GM12865 (cell line): Measurements from ENCODE around the gene GPR68.

Experiments
- DNase-seq: peaks from one replicate; pipeline ENCODE4 v3.0.0; 2010; ENCODE audit warnings: low read depth
- H3K4me3 ChIP-seq: 2 replicates; pipeline ENCODE4 v1.5.1; 2011; ENCODE audit warnings: mild to moderate bottlenecking, low read depth, low read length, control low read depth
- TF ChIP-seq, protein P1 (sequence below): IDR thresholded peaks from 2 replicates; pipeline ENCODE4 v1.5.1; 2011; ENCODE audit warnings: low read length, control low read depth, low read depth, inconsistent platforms; ENCODE audit not compliant: insufficient read depth; ENCODE audit errors: missing control alignments

GPR68 gene

GRCh38 chr14:91255026-91255695 is 10.7 kb upstream of the GPR68 start:
- TF ChIP-seq, protein P1, sequence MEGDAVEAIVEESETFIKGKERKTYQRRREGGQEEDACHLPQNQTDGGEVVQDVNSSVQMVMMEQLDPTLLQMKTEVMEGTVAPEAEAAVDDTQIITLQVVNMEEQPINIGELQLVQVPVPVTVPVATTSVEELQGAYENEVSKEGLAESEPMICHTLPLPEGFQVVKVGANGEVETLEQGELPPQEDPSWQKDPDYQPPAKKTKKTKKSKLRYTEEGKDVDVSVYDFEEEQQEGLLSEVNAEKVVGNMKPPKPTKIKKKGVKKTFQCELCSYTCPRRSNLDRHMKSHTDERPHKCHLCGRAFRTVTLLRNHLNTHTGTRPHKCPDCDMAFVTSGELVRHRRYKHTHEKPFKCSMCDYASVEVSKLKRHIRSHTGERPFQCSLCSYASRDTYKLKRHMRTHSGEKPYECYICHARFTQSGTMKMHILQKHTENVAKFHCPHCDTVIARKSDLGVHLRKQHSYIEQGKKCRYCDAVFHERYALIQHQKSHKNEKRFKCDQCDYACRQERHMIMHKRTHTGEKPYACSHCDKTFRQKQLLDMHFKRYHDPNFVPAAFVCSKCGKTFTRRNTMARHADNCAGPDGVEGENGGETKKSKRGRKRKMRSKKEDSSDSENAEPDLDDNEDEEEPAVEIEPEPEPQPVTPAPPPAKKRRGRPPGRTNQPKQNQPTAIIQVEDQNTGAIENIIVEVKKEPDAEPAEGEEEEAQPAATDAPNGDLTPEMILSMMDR = no peak
- DNase-seq = no peak
- H3K4me3 ChIP-seq = no peak overlapping the region

DNA sequence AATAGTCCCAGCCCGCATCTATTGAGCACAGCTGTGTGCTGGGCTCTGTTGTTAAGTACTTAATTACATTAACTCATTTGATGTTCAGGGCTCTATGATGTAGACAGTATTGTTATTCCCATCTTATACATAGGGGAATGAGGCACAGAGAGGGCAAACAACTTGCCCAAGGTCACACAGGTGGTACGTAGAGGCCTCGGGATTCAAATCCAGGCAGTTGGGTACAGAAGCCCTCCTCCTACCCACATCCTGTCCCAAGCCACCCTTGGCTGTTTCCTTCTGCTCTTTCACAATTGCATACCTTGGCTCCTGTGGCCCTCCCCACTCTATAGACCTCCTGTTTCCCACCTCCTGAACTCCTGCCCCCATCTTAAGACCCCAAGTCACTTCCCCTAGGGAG is 10.0 kb upstream of the GPR68 start:
- DNase-seq = no peak
- TF ChIP-seq, protein P1 = no peak
- no peak overlapping the region for H3K4me3 ChIP-seq

DNA sequence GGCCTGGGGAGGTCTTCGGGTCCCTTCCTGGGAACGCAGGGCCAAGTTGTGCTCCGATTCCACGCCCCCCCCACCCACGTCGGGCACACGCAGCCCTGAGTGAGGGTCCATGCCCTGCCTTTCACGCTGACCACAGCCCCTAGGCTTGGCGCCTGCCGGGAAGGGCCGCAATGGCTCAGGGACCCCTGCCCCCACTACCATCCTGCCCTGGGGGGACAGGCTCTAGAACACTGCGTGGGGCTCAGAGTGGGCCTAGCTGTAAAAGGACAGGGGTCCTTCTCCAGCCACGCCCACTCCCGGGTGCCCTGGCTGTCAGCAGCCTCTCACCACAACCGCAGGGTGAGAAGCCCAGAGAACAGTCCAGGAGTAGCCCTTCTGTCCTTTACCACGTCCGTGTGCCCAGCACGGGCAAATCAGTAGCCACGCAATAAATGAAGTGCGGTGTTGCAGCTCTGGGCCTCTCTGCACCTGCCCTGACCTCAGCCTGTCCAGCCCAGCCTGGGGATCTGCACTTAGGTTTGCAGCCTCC is 9.4 kb upstream of the GPR68 start:
- TF ChIP-seq, protein P1 = no peak
- peak overlapping the region; percentile 47 for H3K4me3 ChIP-seq
- DNase-seq = no peak

GRCh38 chr14:91252871-91253794 is 8.6 kb upstream of the GPR68 start:
- TF ChIP-seq, protein P1 = no peak
- peak; percentile 34 for DNase-seq
- H3K4me3 ChIP-seq = peak overlapping the region; percentile 64

DNA sequence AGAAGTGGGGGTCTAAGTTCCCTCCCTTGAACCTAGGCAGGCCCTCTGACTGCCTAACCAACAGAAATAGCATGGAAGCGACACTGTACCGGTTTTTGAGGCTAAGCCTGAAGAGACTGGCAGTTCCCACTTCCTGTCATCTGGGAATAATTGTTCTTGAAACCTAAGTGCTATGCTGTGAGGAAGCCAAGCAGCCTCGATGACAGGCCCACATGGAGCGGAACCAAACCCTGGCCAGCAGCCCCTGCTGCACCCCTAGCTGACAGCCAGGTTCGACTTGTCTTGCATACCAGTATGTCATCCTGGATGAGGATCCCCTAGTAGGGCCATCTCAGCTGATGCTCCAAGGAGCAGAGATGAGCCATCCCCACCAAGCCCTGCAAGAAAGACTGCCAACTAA is 6.4 kb upstream of the GPR68 start:
- no peak overlapping the region for H3K4me3 ChIP-seq
- DNase-seq = no peak
- TF ChIP-seq, protein P1 = no peak

GRCh38 chr14:91249841-91250616 is 5.5 kb upstream of the GPR68 start:
- H3K4me3 ChIP-seq = no peak overlapping the region
- TF ChIP-seq, protein P1 = no peak
- peak; percentile 96 for DNase-seq
